Muscle layer of colon (tissue), 2 donors: ENCODE measurements around the gene MFAP3L.
A peak's percentile ranks its signal among the peaks of the same experiment; 100 is the strongest.
"Not testable (repeated sequence)": the region's sequence is repeated elsewhere in the genome, so short reads cannot be mapped to it uniquely, and the experiment has no call there.

Experiments used
- H3K27ac ChIP-seq: one replicate; pipeline ENCODE4 v1.7.0; 2013; ENCODE audit warnings: low read depth, mild to moderate bottlenecking, low read length, moderate library complexity
- H3K27me3 ChIP-seq, 2 donors: one replicate each; pipeline ENCODE4 v1.7.0; 2013; ENCODE audit warnings: low read length in 2 of 2, mild to moderate bottlenecking in 2 of 2; ENCODE audit not compliant: insufficient read depth in 2 of 2, control insufficient read depth in 1 of 2
- H3K36me3 ChIP-seq: one replicate; pipeline ENCODE4 v1.7.0; 2013; ENCODE audit warnings: mild to moderate bottlenecking, low read length; ENCODE audit not compliant: insufficient read depth
- H3K4me1 ChIP-seq: one replicate; pipeline ENCODE4 v1.7.0; 2013; ENCODE audit warnings: mild to moderate bottlenecking, low read length; ENCODE audit not compliant: insufficient read depth
- H3K4me3 ChIP-seq, 2 donors: one replicate each; pipeline ENCODE4 v1.7.0; 2013; ENCODE audit warnings: low read length in 2 of 2, low read depth in 1 of 2, mild to moderate bottlenecking in 1 of 2, moderate library complexity in 1 of 2
- H3K9ac ChIP-seq: one replicate; pipeline ENCODE4 v1.7.0; 2013; ENCODE audit warnings: low read length
- H3K9me3 ChIP-seq: one replicate; pipeline ENCODE4 v1.7.0; 2013; ENCODE audit warnings: mild to moderate bottlenecking, low read length
- donor health status: abdominal sarcoma.
- donor health status: Adenocarcinoma of cecum.

MFAP3L gene

DNA sequence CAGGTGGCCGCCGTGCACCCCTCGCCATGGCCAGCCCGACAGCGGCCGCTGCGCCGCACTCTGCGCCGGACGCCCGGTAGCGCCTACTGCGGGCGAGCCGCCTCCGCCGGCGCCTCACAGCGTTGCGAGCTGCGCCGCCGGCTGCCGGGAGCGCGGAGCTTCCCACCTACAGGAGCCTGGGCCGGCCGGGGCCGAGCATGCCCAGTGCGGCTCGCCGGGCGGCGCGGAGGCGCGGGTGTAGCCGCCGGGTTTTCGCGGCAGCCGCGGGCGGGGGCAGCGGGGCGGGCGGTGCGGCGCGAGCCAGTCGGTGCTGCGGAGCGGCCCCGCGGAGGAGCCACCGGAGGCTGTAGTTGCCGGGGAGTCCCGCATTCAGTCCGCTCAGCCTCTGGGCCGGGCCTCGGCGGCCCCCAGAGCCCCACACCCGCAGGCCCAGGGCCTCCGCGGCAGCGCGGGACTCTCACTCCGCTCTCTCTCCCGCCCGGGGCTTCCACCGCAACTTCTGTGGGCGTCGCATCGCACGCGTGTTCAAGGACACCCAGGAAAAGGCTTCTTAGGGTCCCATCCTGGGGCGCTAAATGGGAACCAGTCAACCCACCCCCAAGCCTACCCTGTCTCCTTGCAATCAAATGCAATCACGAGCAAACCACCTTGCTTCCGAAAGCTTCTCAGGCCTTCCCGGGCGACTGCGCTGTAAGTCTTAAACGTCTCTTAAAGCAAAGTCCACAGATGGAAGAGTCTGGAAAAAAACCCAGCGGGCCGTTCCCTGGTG, at the start of gene MFAP3L:
Gene MFAP3L, minus strand, starts transcription at position 143 of the 769 bp plus-strand sequence. CDS start 20,518 bp downstream, outside the sequence.
- Histone ChIP-seq H3K9me3 (no peaks in the 10 kb centered on the region), H3K36me3 (no peaks in the 10 kb centered on the region), H3K4me3 (peak within 1 kb of the TSS; percentile 88 to 95), H3K9ac (peak within 1 kb of the TSS; percentile 82), H3K27ac (peak within 1 kb of the TSS; percentile 92), H3K27me3 (no peaks in the 10 kb centered on the region), H3K4me1 (no peaks in the 10 kb centered on the region)

DNA sequence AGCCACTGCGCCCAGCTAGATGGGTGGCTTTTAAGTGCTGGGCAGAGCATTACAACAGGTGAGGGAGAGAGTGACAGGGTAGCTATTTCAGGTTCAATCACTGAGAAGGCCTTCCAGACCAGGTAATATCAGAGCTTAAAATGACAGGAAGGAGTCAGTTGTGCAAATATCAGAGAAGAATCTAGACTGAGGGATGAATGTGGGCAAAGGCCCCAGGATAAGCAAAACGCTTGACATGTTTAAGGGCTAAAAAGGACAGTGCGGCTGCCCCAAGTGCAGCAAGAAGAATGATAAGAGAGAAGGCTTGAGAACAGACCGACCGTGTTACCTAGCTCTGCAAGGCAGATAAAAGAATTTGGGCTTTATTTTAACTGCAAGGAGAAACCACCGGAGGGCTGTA, 45.0 kb upstream of the MFAP3L start:
- Histone ChIP-seq H3K9ac (no peak overlapping the region), H3K36me3 (peaks cover 13% of the 10 kb centered on the region), H3K27ac (no peak overlapping the region), H3K4me1 (no peaks in the 10 kb centered on the region), H3K27me3 (no peaks in the 10 kb centered on the region), H3K4me3 (no peak overlapping the region), H3K9me3 (no peaks in the 10 kb centered on the region)

DNA sequence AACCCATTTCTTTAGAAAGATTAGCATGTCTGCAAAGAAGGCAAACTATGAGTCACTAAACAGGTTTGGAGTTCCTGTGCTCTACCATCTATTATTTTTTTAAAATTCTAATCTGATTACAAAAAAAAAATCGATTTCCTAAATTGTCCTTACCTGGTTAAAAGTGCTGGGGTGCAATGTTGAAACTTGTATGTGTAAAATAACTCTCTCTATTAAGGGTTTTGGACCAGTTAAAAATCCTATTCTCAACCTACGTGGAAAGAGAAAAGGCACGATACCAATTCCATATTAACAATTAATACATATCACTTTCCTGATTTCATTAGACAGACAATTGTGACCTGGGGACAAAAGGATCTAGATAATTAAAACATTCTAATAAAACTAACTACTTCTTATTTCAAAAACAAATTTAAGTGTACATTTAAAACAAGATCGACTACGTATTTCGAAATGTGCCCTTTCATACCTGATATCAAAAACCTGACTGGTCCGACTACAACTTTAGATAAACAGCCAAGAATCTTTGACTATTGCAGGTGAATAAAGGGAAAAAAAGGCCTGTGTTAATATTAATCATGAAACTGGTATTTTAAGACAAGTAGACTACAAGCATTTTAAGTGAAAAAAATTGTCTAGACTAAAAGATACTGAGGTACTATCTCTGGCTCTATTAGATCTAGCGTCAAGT, 42.4 kb upstream of the MFAP3L start:
- no peak overlapping the region for H3K27ac ChIP-seq
- no peak overlapping the region for H3K9ac ChIP-seq
- H3K36me3 ChIP-seq = peaks cover 13% of the 10 kb centered on the region
- H3K9me3 ChIP-seq = no peaks in the 10 kb centered on the region
- no peaks in the 10 kb centered on the region for H3K27me3 ChIP-seq
- H3K4me1 ChIP-seq = no peaks in the 10 kb centered on the region
- no peak overlapping the region for H3K4me3 ChIP-seq

DNA sequence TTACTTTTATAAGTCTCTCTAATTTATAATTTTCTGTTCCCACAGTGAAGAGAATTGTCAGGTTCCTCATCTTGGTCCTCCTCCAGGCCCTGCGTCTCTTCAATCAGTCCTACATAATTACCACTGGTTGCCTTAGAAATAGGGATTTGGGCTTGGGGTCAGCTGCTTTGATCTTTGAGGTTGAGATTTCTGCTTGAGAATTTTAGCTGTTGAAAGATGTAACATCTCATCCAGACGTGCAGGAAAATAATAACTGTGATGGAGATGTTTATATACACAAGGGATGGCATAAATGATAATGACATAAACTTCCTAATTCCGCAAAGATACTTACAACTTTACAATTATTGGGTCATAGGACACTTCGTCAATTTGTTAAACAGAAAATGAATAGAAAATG, 33.2 kb upstream of the MFAP3L start:
- H3K9ac ChIP-seq = no peak overlapping the region
- H3K36me3 ChIP-seq = peaks cover 5% of the 10 kb centered on the region
- no peak overlapping the region for H3K27ac ChIP-seq
- H3K9me3 ChIP-seq = no peaks in the 10 kb centered on the region
- H3K4me3 ChIP-seq = no peak overlapping the region
- no peaks in the 10 kb centered on the region for H3K4me1 ChIP-seq
- no peaks in the 10 kb centered on the region for H3K27me3 ChIP-seq

DNA sequence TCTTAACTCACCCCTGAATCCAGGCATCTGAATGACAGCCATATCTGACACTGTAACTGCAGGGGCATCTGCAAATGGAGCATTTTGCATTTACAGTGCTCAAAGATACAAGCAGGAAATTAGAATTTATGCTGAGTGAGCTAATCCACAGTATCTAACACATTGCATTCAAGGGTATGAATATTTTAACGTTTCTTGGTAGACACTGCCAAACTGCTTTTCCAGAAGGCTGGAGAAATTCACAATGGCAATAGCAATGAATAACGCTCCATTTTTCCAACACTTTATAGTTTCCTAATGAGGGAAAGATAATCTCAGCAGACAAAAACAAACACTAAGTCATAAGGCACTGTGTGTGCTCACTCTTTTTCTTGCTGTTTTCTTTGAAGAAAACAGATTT, 32.6 kb upstream of the MFAP3L start:
- no peak overlapping the region for H3K27ac ChIP-seq
- no peak overlapping the region for H3K9ac ChIP-seq
- H3K9me3 ChIP-seq = no peaks in the 10 kb centered on the region
- peaks cover 5% of the 10 kb centered on the region for H3K36me3 ChIP-seq
- H3K4me1 ChIP-seq = no peaks in the 10 kb centered on the region
- H3K4me3 ChIP-seq = no peak overlapping the region
- no peaks in the 10 kb centered on the region for H3K27me3 ChIP-seq

DNA sequence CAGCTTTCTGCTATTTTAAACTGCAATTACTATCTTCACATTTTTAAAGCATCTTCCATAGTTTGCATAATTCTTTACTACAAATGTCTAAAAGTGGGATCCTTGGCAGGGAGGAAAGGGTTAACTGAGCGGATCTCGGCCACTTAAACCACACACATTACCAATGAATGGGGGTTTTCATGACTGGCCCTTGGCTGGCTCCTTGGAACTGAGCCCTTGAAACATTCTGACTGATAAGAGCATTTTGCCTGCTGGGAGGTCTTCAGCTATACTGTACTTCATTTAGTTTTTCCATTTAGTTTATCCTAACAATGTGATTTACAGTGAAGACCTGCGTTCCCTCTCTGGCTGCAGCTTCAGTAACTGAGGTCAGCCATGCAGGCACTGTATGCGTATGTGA, 31.7 kb upstream of the MFAP3L start:
- H3K4me1 ChIP-seq = no peaks in the 10 kb centered on the region
- no peaks in the 10 kb centered on the region for H3K9me3 ChIP-seq
- H3K36me3 ChIP-seq = peaks cover 5% of the 10 kb centered on the region
- no peak overlapping the region for H3K4me3 ChIP-seq
- H3K27me3 ChIP-seq = no peaks in the 10 kb centered on the region
- H3K9ac ChIP-seq = no peak overlapping the region
- H3K27ac ChIP-seq = no peak overlapping the region

DNA sequence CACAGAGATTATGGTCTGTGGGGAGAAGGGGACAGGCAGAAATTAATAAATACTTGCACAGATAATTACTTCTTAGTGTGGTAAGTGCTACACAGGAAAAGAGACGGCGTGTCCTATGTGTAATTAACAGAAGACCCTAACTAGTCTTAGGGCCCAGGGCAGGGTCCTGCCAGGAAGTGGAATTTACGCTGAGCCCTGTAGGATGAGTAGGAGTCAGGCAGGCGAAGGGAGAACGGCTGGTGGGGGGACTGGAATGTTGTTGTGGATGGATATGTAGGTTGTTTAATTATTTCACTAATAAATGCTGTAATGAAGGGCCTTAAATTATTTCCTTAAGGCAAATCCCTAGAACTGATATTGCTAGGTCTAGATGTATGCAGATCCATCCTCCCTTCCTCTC, 26.7 kb upstream of the MFAP3L start:
- Histone ChIP-seq H3K27me3 (no peaks in the 10 kb centered on the region), H3K27ac (no peak overlapping the region), H3K4me3 (no peak overlapping the region), H3K9me3 (no peaks in the 10 kb centered on the region), H3K4me1 (no peaks in the 10 kb centered on the region), H3K36me3 (no peaks in the 10 kb centered on the region), H3K9ac (no peak overlapping the region)

DNA sequence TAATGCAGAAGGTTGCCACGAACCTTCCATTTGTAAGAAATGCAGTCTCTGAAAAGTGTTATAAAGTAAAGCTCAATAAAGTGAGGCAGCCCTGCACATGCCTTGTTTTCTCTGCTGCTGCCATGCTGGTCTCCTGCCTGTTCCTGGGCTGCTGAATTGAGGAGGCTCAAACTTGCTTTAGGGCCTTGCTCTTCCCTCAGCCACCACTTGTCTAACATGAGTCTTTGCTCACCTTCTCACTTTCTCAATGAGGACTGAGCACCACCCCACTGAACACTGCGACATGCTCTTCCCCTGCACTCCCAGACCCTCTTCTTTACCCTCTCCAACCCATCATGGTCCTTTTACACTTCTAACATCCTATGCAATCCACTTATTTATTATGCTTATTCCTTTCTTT, 25.2 kb upstream of the MFAP3L start:
- H3K36me3 ChIP-seq = no peaks in the 10 kb centered on the region
- H3K27me3 ChIP-seq = no peaks in the 10 kb centered on the region
- H3K9ac ChIP-seq = no peak overlapping the region
- no peak overlapping the region for H3K27ac ChIP-seq
- H3K4me3 ChIP-seq = no peak overlapping the region
- no peaks in the 10 kb centered on the region for H3K4me1 ChIP-seq
- no peaks in the 10 kb centered on the region for H3K9me3 ChIP-seq

DNA sequence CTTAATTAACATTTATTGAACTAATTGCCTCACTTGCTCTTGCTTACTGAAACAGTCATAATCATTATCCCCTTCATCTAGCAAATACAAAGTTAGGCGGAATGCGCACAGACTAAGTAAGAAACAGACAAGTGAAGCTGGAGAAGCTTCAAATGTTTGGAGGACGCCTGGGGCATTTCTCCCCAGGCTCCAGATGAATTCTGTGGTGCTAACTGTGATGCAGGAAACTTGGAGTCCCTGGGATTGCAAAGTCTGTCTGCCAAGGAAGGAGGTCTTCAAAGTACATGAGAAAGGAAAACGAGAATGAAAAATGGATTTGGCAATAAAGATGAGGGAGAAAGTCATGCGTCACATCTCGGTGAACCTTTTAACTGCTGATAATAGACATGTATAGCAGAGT, 23.6 kb upstream of the MFAP3L start:
- Histone ChIP-seq H3K36me3 (no peaks in the 10 kb centered on the region), H3K4me1 (no peaks in the 10 kb centered on the region), H3K9me3 (no peaks in the 10 kb centered on the region), H3K9ac (no peak overlapping the region), H3K4me3 (no peak overlapping the region), H3K27me3 (no peaks in the 10 kb centered on the region), H3K27ac (no peak overlapping the region)

DNA sequence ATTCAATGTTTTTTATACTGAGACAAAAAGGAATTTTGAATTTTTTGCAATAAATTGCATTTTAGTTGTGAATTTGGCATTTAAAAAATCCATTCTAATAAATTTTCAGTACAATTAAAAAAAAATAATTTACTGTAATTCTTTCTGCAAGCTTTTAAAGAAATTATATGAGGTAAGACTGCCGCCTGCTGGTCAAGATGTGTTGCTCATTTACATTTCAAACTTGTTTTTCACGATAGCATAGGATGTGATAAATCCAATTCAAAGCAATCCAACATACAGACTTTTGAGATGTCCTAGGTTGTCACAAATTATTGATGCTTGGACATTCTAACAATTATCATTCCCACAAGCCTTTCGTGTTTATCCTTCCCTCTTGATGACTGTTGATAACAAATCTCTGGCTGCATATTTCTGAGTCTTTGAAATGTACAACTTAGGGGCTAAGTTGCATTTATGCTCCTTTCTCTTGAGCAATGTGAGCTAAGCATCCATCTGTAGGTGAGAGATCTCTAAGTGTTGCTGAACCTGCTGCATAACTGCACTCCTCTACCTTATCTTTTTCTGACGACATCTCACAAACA, 21.7 kb upstream of the MFAP3L start:
- no peak overlapping the region for H3K9ac ChIP-seq
- no peaks in the 10 kb centered on the region for H3K36me3 ChIP-seq
- H3K27me3 ChIP-seq = no peaks in the 10 kb centered on the region
- no peaks in the 10 kb centered on the region for H3K9me3 ChIP-seq
- H3K27ac ChIP-seq = no peak overlapping the region
- no peak overlapping the region for H3K4me3 ChIP-seq
- H3K4me1 ChIP-seq = no peaks in the 10 kb centered on the region

DNA sequence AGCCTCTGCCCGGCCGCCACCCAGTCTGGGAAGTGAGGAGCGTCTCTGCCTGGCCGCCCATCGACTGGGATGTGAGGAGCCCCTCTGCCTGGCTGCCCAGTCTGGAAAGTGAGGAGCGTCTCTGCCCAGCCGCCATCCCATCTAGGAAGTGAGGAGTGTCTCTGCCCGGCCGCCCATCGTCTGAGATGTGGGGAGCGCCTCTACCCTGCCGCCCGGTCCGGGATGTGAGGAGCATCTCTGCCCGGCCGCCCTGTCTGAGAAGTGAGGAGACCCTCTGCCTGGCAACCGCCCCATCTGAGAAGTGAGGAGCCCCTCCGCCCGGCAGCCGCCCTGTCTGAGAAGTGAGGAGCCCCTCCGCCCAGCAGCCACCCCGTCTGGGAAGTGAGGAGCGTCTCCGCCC, 20.0 kb upstream of the MFAP3L start:
- H3K9ac ChIP-seq, H3K27me3 ChIP-seq, H3K27ac ChIP-seq, H3K9me3 ChIP-seq, H3K4me3 ChIP-seq, H3K36me3 ChIP-seq, H3K4me1 ChIP-seq: not testable (repeated sequence)
